HCT116 (cell line): Measurements from ENCODE around the gene CDH13. TPM values are rescaled to one million over a fixed set of nuclear protein-coding genes. Genes with fewer than 3 reads are reported as not detected.

Source experiments
- ATAC-seq: fragments of 200-7000 bp; cut with Tn5 transposase; 2 replicates; pipeline ENCODE4 v1.9.1; 2020; ENCODE audit warnings: mild to moderate bottlenecking, moderate library complexity
- BruUV-seq: library from RNA; stranded (reverse); fragments of 400-500 nt; replicated peaks from 2 replicates; lab custom pipeline; 2021; lab: Mats Ljungman, UMichigan
- CTCF ChIA-PET: fragments of 300-600 bp; sonication (Branson Sonifier 250); formaldehyde crosslinking; loops from one replicate; lab custom pipeline; 2021; ENCODE audit warnings: antibody characterized with exemption; lab: Charles Lee
- POLR2A ChIA-PET: fragments of 300-600, 350-600 bp; sonication (Branson Sonifier 250); formaldehyde crosslinking; loops from one replicate; lab custom pipeline; 2021; ENCODE audit warnings: antibody characterized with exemption; lab: Charles Lee
- RAD21 ChIA-PET, 2 experiments: fragments of 300-600 bp; sonication (Branson Sonifier 250); formaldehyde crosslinking; loops; one replicate each; lab custom pipeline; 2023; ENCODE audit warnings: low total read pairs in 2 of 2; ENCODE audit not compliant: uncharacterized antibody in 2 of 2, unreplicated experiment in 2 of 2, low non-redundant PET in 1 of 2; lab: Charles Lee
- DNase-seq: peaks from one replicate; pipeline ENCODE4 v3.0.0-alpha.2; 2010; ENCODE audit warnings: low read depth, low spot score
- H2AFZ ChIP-seq: fragments of 200-600 bp; shearing (Covaris generic), sonication (generic); 2 replicates; pipeline ENCODE4 v1.6.1; 2017; ENCODE audit warnings: low read depth, mixed run types, mixed read lengths, antibody characterized with exemption, low read length; ENCODE audit not compliant: poor library complexity, severe bottlenecking
- H3K27ac ChIP-seq: 2 replicates; pipeline ENCODE4 v1.5.1; 2012; ENCODE audit warnings: low read depth, low read length
- H3K27me3 ChIP-seq: fragments of 200-600 bp; sonication (generic); 2 replicates; pipeline ENCODE4 v1.6.1; 2016; ENCODE audit warnings: mixed run types, low read length, mixed read lengths; ENCODE audit not compliant: insufficient read depth
- H3K36me3 ChIP-seq, 2 experiments: fragments of 200-500 bp in 1 of 2; fragments of 200-600 bp in 1 of 2; sonication (Bioruptor generic) in 1 of 2; sonication (generic) in 1 of 2; 2 replicates each; pipeline versions ENCODE4 v1.5.1 to v1.6.1; 2014 to 2016; ENCODE audit warnings: low read length in 2 of 2, inconsistent platforms in 1 of 2, mixed read lengths in 1 of 2, mixed run types in 1 of 2; ENCODE audit not compliant: insufficient read depth in 2 of 2, control insufficient read depth in 1 of 2
- H3K4me1 ChIP-seq, 2 experiments: fragments of 200-600 bp in 1 of 2; sonication (generic) in 1 of 2; 2 replicates each; pipeline versions ENCODE4 v1.5.1 to v1.6.1; 2012 to 2017; ENCODE audit warnings: low read length in 2 of 2, inconsistent platforms in 1 of 2, mild to moderate bottlenecking in 1 of 2, mixed read lengths in 1 of 2, mixed run types in 1 of 2, moderate library complexity in 1 of 2; ENCODE audit not compliant: insufficient read depth in 2 of 2, control insufficient read depth in 1 of 2
- H3K4me2 ChIP-seq: fragments of 200-600 bp; sonication (generic); 2 replicates; pipeline ENCODE4 v1.6.1; 2017; ENCODE audit warnings: mixed run types, low read length, mixed read lengths
- H3K4me3 ChIP-seq, 2 experiments: fragments of 200-600 bp in 1 of 2; sonication (generic) in 1 of 2; replicated peaks in 1 of 2; 2 replicates each; pipeline ENCODE4 v1.5.1; 2011 to 2016; ENCODE audit warnings: low read length in 2 of 2, control low read depth in 1 of 2, low read depth in 1 of 2, mild to moderate bottlenecking in 1 of 2, mixed read lengths in 1 of 2, mixed run types in 1 of 2
- H3K79me2 ChIP-seq: fragments of 200-600 bp; sonication (generic); 2 replicates; pipeline ENCODE4 v1.6.1; 2017; ENCODE audit warnings: mild to moderate bottlenecking, mixed run types, low read length, moderate library complexity, mixed read lengths; ENCODE audit not compliant: insufficient read depth
- H3K9ac ChIP-seq: fragments of 200-600 bp; sonication (generic); 2 replicates; pipeline ENCODE4 v1.6.1; 2016; ENCODE audit warnings: low read length, mixed read lengths
- H3K9me2 ChIP-seq: fragments of 200-600 bp; sonication (generic), shearing (Covaris generic); 2 replicates; pipeline ENCODE4 v1.6.1; 2017; ENCODE audit warnings: mixed run types, mild to moderate bottlenecking, moderate library complexity; ENCODE audit not compliant: insufficient read depth
- H3K9me3 ChIP-seq, 2 experiments: fragments of 200-500 bp in 1 of 2; fragments of 200-600 bp in 1 of 2; sonication (Bioruptor generic) in 1 of 2; sonication (generic) in 1 of 2; 2 replicates each; pipeline ENCODE4 v1.6.1; 2014 to 2017; ENCODE audit warnings: low read length in 2 of 2, mixed read lengths in 2 of 2, inconsistent platforms in 1 of 2, low read depth in 1 of 2, mild to moderate bottlenecking in 1 of 2, mixed run types in 1 of 2, moderate library complexity in 1 of 2; ENCODE audit not compliant: control insufficient read depth in 1 of 2, insufficient read depth in 1 of 2
- H4K20me1 ChIP-seq: fragments of 200-600 bp; sonication (generic), shearing (Covaris generic); 2 replicates; pipeline ENCODE4 v1.6.1; 2017; ENCODE audit warnings: mixed run types, mild to moderate bottlenecking, moderate library complexity; ENCODE audit not compliant: insufficient read depth
- CEBPB ChIP-seq: IDR thresholded peaks from 2 replicates; pipeline ENCODE4 v1.6.1; 2012; ENCODE audit warnings: low read depth
- EGR1 ChIP-seq: IDR thresholded peaks from 2 replicates; pipeline ENCODE4 v1.6.1; 2012; ENCODE audit warnings: low read depth
- ELF1 ChIP-seq: IDR thresholded peaks from 2 replicates; pipeline ENCODE4 v1.6.1; 2012; ENCODE audit warnings: low read depth, borderline replicate concordance
- EZH2 ChIP-seq: fragments of 200-600 bp; sonication (generic); IDR thresholded peaks from 2 replicates; pipeline ENCODE4 v1.6.1; 2017; ENCODE audit warnings: antibody characterized with exemption, mixed run types
- EZH2phosphoT487 ChIP-seq: fragments of 200-600 bp; IDR thresholded peaks from 2 replicates; pipeline ENCODE4 v1.6.1; 2018; ENCODE audit warnings: antibody characterized with exemption, borderline replicate concordance
- FOSL1 ChIP-seq: IDR thresholded peaks from 2 replicates; pipeline ENCODE4 v1.6.1; 2012; ENCODE audit warnings: low read depth
- JUND ChIP-seq: IDR thresholded peaks from 2 replicates; pipeline ENCODE4 v1.6.1; 2012
- MAX ChIP-seq: IDR thresholded peaks from 2 replicates; pipeline ENCODE4 v1.6.1; 2012
- POLR2A ChIP-seq: IDR thresholded peaks from 2 replicates; pipeline ENCODE4 v1.7.0; 2011; ENCODE audit warnings: borderline replicate concordance; ENCODE audit not compliant: insufficient read depth, insufficient read length; ENCODE audit errors: extremely low read depth
- SRF ChIP-seq: IDR thresholded peaks from 2 replicates; pipeline ENCODE4 v1.6.1; 2012; ENCODE audit warnings: low read depth
- TCF7L2 ChIP-seq: IDR thresholded peaks from 2 replicates; pipeline ENCODE4 v1.7.0; 2011; ENCODE audit warnings: borderline replicate concordance, inconsistent platforms; ENCODE audit not compliant: insufficient read depth, insufficient read length; ENCODE audit errors: extremely low read depth
- YY1 ChIP-seq: IDR thresholded peaks from 2 replicates; pipeline ENCODE4 v1.6.1; 2011; ENCODE audit warnings: low read length, low read depth, moderate library complexity, mild to moderate bottlenecking; ENCODE audit not compliant: insufficient replicate concordance; ENCODE audit errors: extremely low read depth
- ZBTB33 ChIP-seq: IDR thresholded peaks from 2 replicates; pipeline ENCODE4 v1.6.1; 2011; ENCODE audit warnings: mild to moderate bottlenecking, low read length, moderate library complexity; ENCODE audit not compliant: insufficient replicate concordance; ENCODE audit errors: extremely low read depth
- ZFX ChIP-seq: fragments of 450-650 bp; IDR thresholded peaks from 2 replicates; pipeline ENCODE4 v1.6.1; 2017
- ZNF274 ChIP-seq: fragments of 200-500 bp; sonication (Bioruptor generic); IDR thresholded peaks from 2 replicates; pipeline ENCODE4 v1.6.1; 2014; ENCODE audit warnings: mild to moderate bottlenecking, low read depth, low read length, inconsistent platforms
- intact Hi-C: fragments of 100-400 bp; cut with micrococcal nuclease; formaldehyde crosslinking; loops from 2 replicates; pipeline ENCODE4 v1.10.0; 2022
- total RNA-seq: library from RNA; stranded (reverse); gene quantifications from one replicate; pipeline ENCODE4 v1.2.1, GENCODE V29; 2021; ENCODE audit not compliant: unreplicated experiment
- TF ChIP-seq, protein P1 (sequence below), 3 experiments: fragments of 200-600 bp in 1 of 3; sonication (generic) in 1 of 3; IDR thresholded peaks in 2 of 3; conservative IDR thresholded peaks in 1 of 3; 2 replicates each; pipeline ENCODE4 v1.5.1; 2012 to 2017; ENCODE audit warnings: low read depth in 2 of 3, low read length in 2 of 3, antibody characterized with exemption in 1 of 3, borderline replicate concordance in 1 of 3, control low read depth in 1 of 3, mild to moderate bottlenecking in 1 of 3, mixed read lengths in 1 of 3, mixed run types in 1 of 3, moderate library complexity in 1 of 3; ENCODE audit not compliant: insufficient read depth in 1 of 3

Gene CDH13
- total RNA-seq, 1 experiment from 2014 or later, result not detected

- TF ChIP-seq JUND (no peak), CEBPB (no peak), ELF1 (no peak), ZBTB33 (no peak), EZH2phosphoT487 (no peak), EGR1 (no peak), FOSL1 (no peak), YY1 (no peak), ZNF274 (no peak), POLR2A (no peak), MAX (no peak), TCF7L2 (no peak), SRF (no peak), EZH2 (no peak), ZFX (no peak)
- TF ChIP-seq, protein P1, sequence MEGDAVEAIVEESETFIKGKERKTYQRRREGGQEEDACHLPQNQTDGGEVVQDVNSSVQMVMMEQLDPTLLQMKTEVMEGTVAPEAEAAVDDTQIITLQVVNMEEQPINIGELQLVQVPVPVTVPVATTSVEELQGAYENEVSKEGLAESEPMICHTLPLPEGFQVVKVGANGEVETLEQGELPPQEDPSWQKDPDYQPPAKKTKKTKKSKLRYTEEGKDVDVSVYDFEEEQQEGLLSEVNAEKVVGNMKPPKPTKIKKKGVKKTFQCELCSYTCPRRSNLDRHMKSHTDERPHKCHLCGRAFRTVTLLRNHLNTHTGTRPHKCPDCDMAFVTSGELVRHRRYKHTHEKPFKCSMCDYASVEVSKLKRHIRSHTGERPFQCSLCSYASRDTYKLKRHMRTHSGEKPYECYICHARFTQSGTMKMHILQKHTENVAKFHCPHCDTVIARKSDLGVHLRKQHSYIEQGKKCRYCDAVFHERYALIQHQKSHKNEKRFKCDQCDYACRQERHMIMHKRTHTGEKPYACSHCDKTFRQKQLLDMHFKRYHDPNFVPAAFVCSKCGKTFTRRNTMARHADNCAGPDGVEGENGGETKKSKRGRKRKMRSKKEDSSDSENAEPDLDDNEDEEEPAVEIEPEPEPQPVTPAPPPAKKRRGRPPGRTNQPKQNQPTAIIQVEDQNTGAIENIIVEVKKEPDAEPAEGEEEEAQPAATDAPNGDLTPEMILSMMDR (IDR thresholded peaks at IDR 0.05 in 2 of 3, conservative IDR thresholded peaks at IDR 0.05 in 1 of 3; ENCODE audit: borderline replicate concordance in 1 of 3, insufficient read depth in 1 of 3, low read depth in 2 of 3, low read length in 2 of 3), result no peak
- H3K9ac ChIP-seq, result no peak overlapping the region
- CTCF ChIA-PET, result no interaction called here
- POLR2A ChIA-PET, result no interaction called here
- no peaks in the 10 kb centered on the region for H4K20me1 ChIP-seq
- no peak for DNase-seq
- peaks cover 18 to 40% of the 10 kb centered on the region in 2 experiments; a peak in 2 of 4 replicates for H3K9me3 ChIP-seq
- no peak for ATAC-seq
- intact Hi-C loops, result no loop called here
- H3K9me2 ChIP-seq, result no peaks in the 10 kb centered on the region
- no peak overlapping the region for H2AFZ ChIP-seq
- BruUV-seq, result no TSS peak
- H3K4me3 ChIP-seq, result no peak overlapping the region
- no peaks in the 10 kb centered on the region for H3K79me2 ChIP-seq
- no peaks in the 10 kb centered on the region for H3K4me1 ChIP-seq
- no peaks in the 10 kb centered on the region for H3K36me3 ChIP-seq
- no peak overlapping the region for H3K27ac ChIP-seq
- H3K4me2 ChIP-seq, result no peak overlapping the region
- RAD21 ChIA-PET, result no interaction called here
- no peaks in the 10 kb centered on the region for H3K27me3 ChIP-seq
Measured at GRCh38 chr16:82991410-82991809, 364.6 kb downstream of the CDH13 start.
